Endothelial cell of umbilical vein (primary cell): ENCODE data around the gene CHN1. TPM values are rescaled to one million over a fixed set of nuclear protein-coding genes. Genes with fewer than 3 reads are reported as not detected.

ENCODE experiments used
- BruUV-seq: library from RNA; stranded (reverse); fragments of 400-500 nt; replicated peaks from 2 replicates; lab custom pipeline; 2021; lab: Mats Ljungman, UMichigan
- CTCF ChIA-PET: fragments of 300-600, 350-600 bp; sonication (Branson Sonifier 250); formaldehyde crosslinking; loops from one replicate; lab custom pipeline; 2021; ENCODE audit warnings: antibody characterized with exemption, inconsistent platforms; lab: Charles Lee
- POLR2A ChIA-PET: fragments of 300-600, 350-600 bp; sonication (Branson Sonifier 250); formaldehyde crosslinking; loops from one replicate; lab custom pipeline; 2021; ENCODE audit warnings: antibody characterized with exemption, inconsistent platforms; lab: Charles Lee
- DNase-seq: peaks from one replicate; pipeline ENCODE4 v3.0.0-alpha.2; 2011; ENCODE audit warnings: low read depth, low spot score
- FAIRE-seq: peaks from 2 replicates; lab custom pipeline; 2011; peaks lifted over from hg19 to GRCh38; lab: Jason Lieb, UNC
- H2AFZ ChIP-seq: 2 replicates; pipeline ENCODE4 v1.6.0; 2012; ENCODE audit warnings: low read depth, low read length, control low read depth, inconsistent platforms
- H3K27ac ChIP-seq: 2 replicates; pipeline ENCODE4 v1.5.1; 2011; ENCODE audit warnings: low read depth, mild to moderate bottlenecking, control low read depth, low read length, moderate library complexity; ENCODE audit not compliant: insufficient read depth
- H3K27me3 ChIP-seq, 2 experiments: 2 replicates each; pipeline versions ENCODE4 v1.6.0 to v1.6.1; 2011; ENCODE audit warnings: low read length in 2 of 2, mixed read lengths in 1 of 2; ENCODE audit not compliant: control insufficient read depth in 2 of 2, insufficient read depth in 2 of 2
- H3K36me3 ChIP-seq, 2 experiments: 2 replicates in 1 of 2; 3 replicates in 1 of 2; pipeline ENCODE4 v1.5.1; 2011; ENCODE audit warnings: low read length in 2 of 2, mild to moderate bottlenecking in 1 of 2, moderate library complexity in 1 of 2; ENCODE audit not compliant: control insufficient read depth in 2 of 2, insufficient read depth in 2 of 2; ENCODE audit errors: extremely low read depth in 1 of 2
- H3K4me1 ChIP-seq: 3 replicates; pipeline ENCODE4 v1.5.1; 2011; ENCODE audit warnings: mild to moderate bottlenecking, low read length; ENCODE audit not compliant: control insufficient read depth, insufficient read depth; ENCODE audit errors: extremely low read depth
- H3K4me2 ChIP-seq: 2 replicates; pipeline ENCODE4 v1.6.1; 2011; ENCODE audit warnings: low read length, control low read depth, mixed read lengths; ENCODE audit not compliant: insufficient read depth
- H3K4me3 ChIP-seq, 3 experiments: fragments of 200-600 bp in 1 of 3; sonication (generic), shearing (Covaris generic) in 1 of 3; replicated peaks in 1 of 3; 2 replicates each; pipeline ENCODE4 v1.5.1; 2011 to 2016; ENCODE audit warnings: control low read depth in 3 of 3, low read length in 3 of 3, mild to moderate bottlenecking in 2 of 3, inconsistent platforms in 1 of 3, low read depth in 1 of 3, moderate library complexity in 1 of 3; ENCODE audit not compliant: insufficient read depth in 1 of 3
- H3K79me2 ChIP-seq: 2 replicates; pipeline ENCODE4 v1.6.0; 2012; ENCODE audit warnings: low read length, inconsistent platforms; ENCODE audit not compliant: control insufficient read depth, insufficient read depth
- H3K9ac ChIP-seq: replicated peaks from 2 replicates; pipeline ENCODE3; 2011; ENCODE audit warnings: low read length, control low read depth; ENCODE audit not compliant: insufficient read depth; ENCODE audit errors: extremely low read depth
- H3K9me1 ChIP-seq: replicated peaks from 3 replicates; pipeline ENCODE4 v1.6.0; 2011; ENCODE audit warnings: mild to moderate bottlenecking, low read length; ENCODE audit not compliant: control insufficient read depth, insufficient read depth; ENCODE audit errors: extremely low read depth
- H3K9me3 ChIP-seq: replicated peaks from 2 replicates; pipeline ENCODE4 v1.5.1; 2012; ENCODE audit warnings: low read length, inconsistent platforms; ENCODE audit not compliant: control insufficient read depth, insufficient read depth
- H4K20me1 ChIP-seq: replicated peaks from 2 replicates; pipeline ENCODE3; 2011; ENCODE audit warnings: mild to moderate bottlenecking, low read length; ENCODE audit not compliant: control insufficient read depth, insufficient read depth; ENCODE audit errors: extremely low read depth
- CTCF ChIP-seq, 2 donors: IDR thresholded peaks; 1 replicate in 1 of 2; 2 replicates in 1 of 2; pipeline ENCODE4 v1.5.1; 2011; ENCODE audit warnings: low read length in 2 of 2, mild to moderate bottlenecking in 2 of 2, moderate library complexity in 2 of 2, control low read depth in 1 of 2, inconsistent platforms in 1 of 2, low read depth in 1 of 2; ENCODE audit not compliant: insufficient read depth in 1 of 2; ENCODE audit errors: extremely low read depth in 1 of 2
- EZH2 ChIP-seq: IDR thresholded peaks from 2 replicates; pipeline ENCODE4 v1.6.1; 2012; ENCODE audit warnings: borderline replicate concordance, low read depth, mild to moderate bottlenecking, moderate library complexity, low read length, inconsistent platforms; ENCODE audit not compliant: severe bottlenecking
- FOS ChIP-seq: IDR thresholded peaks from 2 replicates; pipeline ENCODE4 v1.6.1; 2011; ENCODE audit warnings: mild to moderate bottlenecking, low read length, moderate library complexity, borderline replicate concordance; ENCODE audit not compliant: insufficient read depth
- GATA2 ChIP-seq: IDR thresholded peaks from 2 replicates; pipeline ENCODE4 v1.7.0; 2011; ENCODE audit warnings: low read depth, mild to moderate bottlenecking, moderate library complexity, mixed read lengths, low read length; ENCODE audit not compliant: insufficient read length, insufficient read depth
- JUN ChIP-seq: IDR thresholded peaks from 2 replicates; pipeline ENCODE4 v1.6.1; 2011; ENCODE audit warnings: borderline replicate concordance, low read depth; ENCODE audit not compliant: insufficient read length, insufficient read depth
- MAX ChIP-seq: IDR thresholded peaks from 2 replicates; pipeline ENCODE4 v1.6.1; 2011; ENCODE audit not compliant: insufficient read depth, insufficient read length
- MYC ChIP-seq: IDR thresholded peaks from one replicate; pipeline ENCODE4 v1.6.1; 2011; ENCODE audit warnings: mild to moderate bottlenecking, low read depth, low read length
- POLR2A ChIP-seq: IDR thresholded peaks from 2 replicates; pipeline ENCODE4 v1.6.1; 2012; ENCODE audit warnings: low read depth, mild to moderate bottlenecking, control low read depth, low read length
- POLR2AphosphoS5 ChIP-seq: IDR thresholded peaks from 2 replicates; pipeline ENCODE4 v1.6.1; 2012; ENCODE audit warnings: low read depth, mild to moderate bottlenecking, control low read depth, low read length, moderate library complexity; ENCODE audit not compliant: insufficient read depth
- dilution Hi-C: fragments of 300-500 bp; cut with MboI; formaldehyde crosslinking; loops from one replicate; pipeline ENCODE4 v1.15.0; 2019; ENCODE audit warnings: low sequenced_read_pairs; ENCODE audit not compliant: extremely low pct_ligation_motif_present
- intact Hi-C: fragments of 100-400 bp; cut with micrococcal nuclease; formaldehyde crosslinking; loops from one replicate; pipeline ENCODE4 v1.10.0; 2022
- polyA plus RNA-seq, 4 experiments: library from polyadenylated mRNA; depleted of rRNA in 3 of 4; stranded (reverse) in 3 of 4; unstranded in 1 of 4; fragments of >200 nt; gene quantifications; 2 replicates each; pipeline versions ENCODE4 v1.2.1 to v1.2.3, GENCODE V29; 2011 to 2012; ENCODE audit warnings: missing spikeins in 1 of 4
- total RNA-seq: library from RNA; stranded (reverse); gene quantifications from 2 replicates; pipeline ENCODE4 v1.2.3, GENCODE V29; 2021

Gene CHN1
- total and polyA plus RNA-seq, 2 donors (not counting 3 experiments of a cell fraction or from before 2014, with no cell fraction given): 23.3 to 24.9 TPM

GRCh38 chr2:175048275-175048674 lies 43.1 kb upstream of the CHN1 start:
- no peak overlapping the region for H3K4me2 ChIP-seq
- ChIA-PET POLR2A (no interaction called here), CTCF (interaction anchor here (1.0 to 1.6 kb wide), 2 partner anchors 10 to 40 kb away, joined by 3 read pairs; no protein-coding TSS in a partner anchor)
- no peak overlapping the region for H2AFZ ChIP-seq
- no peaks in the 10 kb centered on the region for H3K4me1 ChIP-seq
- intact Hi-C loops: no loop called here
- no peaks in the 10 kb centered on the region for H3K36me3 ChIP-seq
- FAIRE-seq (no peak), DNase-seq (no peak)
- H3K9ac ChIP-seq: no peak overlapping the region
- no peak overlapping the region for H3K27ac ChIP-seq
- no peak overlapping the region for H3K4me3 ChIP-seq
- no peaks in the 10 kb centered on the region for H4K20me1 ChIP-seq
- BruUV-seq: no TSS peak
- dilution Hi-C loops: no loop called here
- H3K9me1 ChIP-seq: no peaks in the 10 kb centered on the region
- no peaks in the 10 kb centered on the region for H3K9me3 ChIP-seq
- no peaks in the 10 kb centered on the region for H3K27me3 ChIP-seq
- H3K79me2 ChIP-seq: no peaks in the 10 kb centered on the region
- TF ChIP-seq FOS (no peak), JUN (no peak), MYC (no peak), CTCF (IDR thresholded peaks at IDR 0.05; ENCODE audit: extremely low read depth in 1 of 2, insufficient read depth in 1 of 2, low read depth in 1 of 2, low read length in 2 of 2) (no peak), POLR2A (no peak), EZH2 (no peak), MAX (no peak), GATA2 (no peak), POLR2AphosphoS5 (no peak)
